RPMI7951 (cell line): ENCODE data around the gene JMY. TPM values are rescaled to one million over a fixed set of nuclear protein-coding genes. Genes with fewer than 3 reads are reported as not detected.

ENCODE experiments used
- DNase-seq: peaks from one replicate; pipeline ENCODE4 v3.0.0-alpha.2; 2012; ENCODE audit warnings: low read depth
- total RNA-seq: library from RNA; depleted of rRNA; stranded (reverse); fragments of >200 nt; shearing (Covaris generic); gene quantifications from 2 replicates; pipeline ENCODE4 v1.2.3, GENCODE V29; 2014; rRNA removed

Gene JMY
- 3.4 and 3.6 TPM in 2 replicates for total RNA-seq

GRCh38 chr5:79235634-79236361 is at the start of gene JMY:
Gene JMY, plus strand, starts transcription at chr5:79236131. Its CDS starts 520 bp downstream, at chr5:79236651.
- DNase-seq = peak; percentile 76

GRCh38 chr5:79186455-79186854 is 49.5 kb upstream of the JMY start:
- no peak for DNase-seq

GRCh38 chr5:79189439-79190234 is 46.3 kb upstream of the JMY start:
- DNase-seq = no peak

- no peak for DNase-seq
These were observed 45.7 kb upstream of the JMY start for GRCh38 chr5:79190235-79190529.

GRCh38 chr5:79191457-79191856 is 44.5 kb upstream of the JMY start:
- DNase-seq = no peak

- DNase-seq = peak; percentile 45
These were observed 42.3 kb upstream of the JMY start for GRCh38 chr5:79193643-79194042.

- DNase-seq = peak; percentile 26
These were observed 35.3 kb upstream of the JMY start for GRCh38 chr5:79200573-79201183.

- no peak for DNase-seq
These were observed 34.7 kb upstream of the JMY start for GRCh38 chr5:79201206-79201605.

GRCh38 chr5:79202076-79202475 is 33.9 kb upstream of the JMY start:
- DNase-seq = peak; percentile 18

GRCh38 chr5:79205965-79206364 is 30.0 kb upstream of the JMY start:
- DNase-seq = no peak

- DNase-seq = no peak
These were observed 29.4 kb upstream of the JMY start for GRCh38 chr5:79206541-79206940.

GRCh38 chr5:79209505-79209904 is 26.4 kb upstream of the JMY start:
- DNase-seq = no peak

GRCh38 chr5:79224286-79224984 is 11.5 kb upstream of the JMY start:
- no peak for DNase-seq

GRCh38 chr5:79225026-79225425 is 10.9 kb upstream of the JMY start:
- no peak for DNase-seq

GRCh38 chr5:79225441-79225840 is 10.5 kb upstream of the JMY start:
- DNase-seq = no peak

- no peak for DNase-seq
These were observed 8.4 kb upstream of the JMY start for GRCh38 chr5:79227484-79228025.

- peak; percentile 83 for DNase-seq
These were observed 6.4 kb upstream of the JMY start for GRCh38 chr5:79229357-79230174.

- no peak for DNase-seq
These were observed 684 bp upstream of the JMY start for GRCh38 chr5:79235261-79235633.

GRCh38 chr5:79236362-79236969 is 535 bp downstream of the JMY start:
- peak; percentile 17 for DNase-seq

- peak; percentile 31 for DNase-seq
These were observed 1.2 kb downstream of the JMY start for GRCh38 chr5:79236970-79237739.
